ENCODE data around the gene MAVS.

DNA sequence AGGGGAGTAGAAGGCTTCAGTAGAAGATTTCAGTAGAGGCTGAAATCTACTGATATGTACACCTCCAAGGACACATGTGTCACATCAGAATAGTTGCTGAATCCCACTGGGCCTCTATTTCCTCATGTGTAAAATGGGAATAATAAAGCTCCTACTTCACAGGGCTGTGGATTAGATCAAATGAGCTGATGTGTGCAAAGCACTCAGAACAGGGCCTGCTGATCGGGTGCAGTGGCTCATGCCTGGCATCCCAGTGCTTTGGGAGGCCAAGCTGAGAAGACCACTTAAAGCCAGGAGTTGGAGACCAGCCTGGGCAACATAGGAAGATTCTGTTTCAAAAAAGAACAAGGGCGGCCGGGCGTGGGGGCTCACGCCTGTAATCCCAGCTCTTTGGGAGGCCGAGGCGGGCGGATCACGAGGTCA, 34.4 kb upstream of the MAVS start:
- TF ChIP-seq CTCF (IDR thresholded peaks at IDR 0.05) (no peak), POLR2A (IDR thresholded peaks at IDR 0.05) (no peak)

All from testis (tissue), 2 donors.